Stimulated activated CD4-positive, alpha-beta T cell treated with anti-CD3 and anti-CD28 coated beads, Interleukin-4, amount 100 ng/mL, for 24 hours (primary cell): ENCODE measurements around the gene NCK2.

Experiments
- DNase-seq: peaks from one replicate; pipeline ENCODE4 v3.0.0-alpha.2; 2020

NCK2 gene

DNA sequence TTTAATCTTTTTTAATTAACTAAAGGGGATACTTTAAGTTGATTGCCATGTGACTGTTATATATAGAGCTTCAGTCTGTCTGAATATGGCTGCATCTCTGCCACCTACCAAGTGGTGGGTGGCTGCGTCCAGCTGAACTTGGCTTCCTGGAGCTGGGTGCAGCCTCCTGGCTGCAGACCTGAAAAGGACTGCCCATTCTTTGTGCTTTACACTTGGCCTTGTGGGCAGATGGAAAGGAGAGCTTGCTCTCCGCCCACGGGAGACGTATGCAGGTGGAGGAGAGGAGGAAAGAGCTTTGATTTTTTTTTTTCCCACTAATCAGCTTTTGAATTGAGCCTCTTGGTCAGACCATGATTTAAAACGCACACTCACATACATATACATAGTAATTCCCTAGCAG is 34.7 kb downstream of the NCK2 start:
- DNase-seq, result no peak

GRCh38 chr2:105780606-105781005 is 35.9 kb downstream of the NCK2 start:
- no peak for DNase-seq

DNA sequence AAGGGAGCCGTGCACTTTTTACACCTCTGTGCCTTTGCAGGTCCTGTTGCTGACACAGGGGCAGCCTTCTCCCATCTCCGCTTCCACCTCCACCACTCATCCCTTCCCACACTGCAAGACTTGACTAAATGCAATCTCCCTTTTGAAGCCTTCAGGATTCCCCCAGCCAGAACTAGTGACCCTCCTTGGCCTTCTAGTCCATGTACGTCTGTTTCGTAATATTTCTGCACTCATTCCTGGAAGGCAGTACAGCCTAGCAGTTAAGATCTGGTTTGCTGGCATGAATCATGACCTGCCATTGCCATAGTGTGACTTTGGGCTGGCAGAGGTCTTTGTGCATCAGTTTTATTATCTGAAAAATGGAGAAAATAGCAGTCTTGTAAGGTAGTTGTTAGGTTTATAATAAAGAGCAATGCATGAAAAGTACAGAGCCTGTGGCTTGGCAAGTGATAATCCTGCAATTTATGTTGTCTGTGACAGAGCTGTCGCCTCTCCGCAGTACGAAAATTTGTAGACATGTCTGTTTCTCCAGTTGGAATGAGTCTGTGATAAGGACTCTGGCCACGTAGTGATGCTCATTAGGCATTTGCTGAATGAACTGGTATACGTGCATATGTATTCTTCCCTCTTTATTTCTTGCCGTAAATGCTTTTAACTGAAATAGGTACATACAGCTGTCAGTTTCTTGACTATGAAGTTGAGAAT is 36.7 kb downstream of the NCK2 start:
- no peak for DNase-seq

GRCh38 chr2:105782123-105782522 is 37.4 kb downstream of the NCK2 start:
- no peak for DNase-seq

DNA sequence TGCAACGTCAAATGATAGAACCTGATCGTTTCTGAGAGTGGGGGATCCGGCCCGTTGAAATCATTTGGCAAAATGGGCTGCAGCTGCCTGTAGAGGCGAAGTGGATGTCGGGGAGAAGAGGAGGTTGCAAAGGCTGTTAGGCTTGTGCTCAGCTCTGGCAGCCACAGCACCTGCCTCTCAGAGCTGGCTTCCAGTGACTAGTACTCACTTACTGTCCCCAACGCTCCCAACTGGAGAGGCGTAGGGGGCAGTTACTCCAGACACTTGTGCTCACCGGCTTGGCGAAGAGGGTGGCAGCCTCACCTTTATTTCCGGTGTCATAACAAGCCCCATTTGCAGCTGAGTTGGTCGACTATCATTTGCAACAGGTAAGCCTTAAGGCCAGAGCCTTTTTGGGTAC is 37.9 kb downstream of the NCK2 start:
- no peak for DNase-seq

GRCh38 chr2:105783151-105783738 is 38.5 kb downstream of the NCK2 start:
- DNase-seq, result no peak

- DNase-seq, result no peak
Measured at GRCh38 chr2:105783972-105784371, 39.3 kb downstream of the NCK2 start.

GRCh38 chr2:105784589-105784988 is 39.9 kb downstream of the NCK2 start:
- no peak for DNase-seq

GRCh38 chr2:105785095-105785847 is 40.6 kb downstream of the NCK2 start:
- no peak for DNase-seq

DNA sequence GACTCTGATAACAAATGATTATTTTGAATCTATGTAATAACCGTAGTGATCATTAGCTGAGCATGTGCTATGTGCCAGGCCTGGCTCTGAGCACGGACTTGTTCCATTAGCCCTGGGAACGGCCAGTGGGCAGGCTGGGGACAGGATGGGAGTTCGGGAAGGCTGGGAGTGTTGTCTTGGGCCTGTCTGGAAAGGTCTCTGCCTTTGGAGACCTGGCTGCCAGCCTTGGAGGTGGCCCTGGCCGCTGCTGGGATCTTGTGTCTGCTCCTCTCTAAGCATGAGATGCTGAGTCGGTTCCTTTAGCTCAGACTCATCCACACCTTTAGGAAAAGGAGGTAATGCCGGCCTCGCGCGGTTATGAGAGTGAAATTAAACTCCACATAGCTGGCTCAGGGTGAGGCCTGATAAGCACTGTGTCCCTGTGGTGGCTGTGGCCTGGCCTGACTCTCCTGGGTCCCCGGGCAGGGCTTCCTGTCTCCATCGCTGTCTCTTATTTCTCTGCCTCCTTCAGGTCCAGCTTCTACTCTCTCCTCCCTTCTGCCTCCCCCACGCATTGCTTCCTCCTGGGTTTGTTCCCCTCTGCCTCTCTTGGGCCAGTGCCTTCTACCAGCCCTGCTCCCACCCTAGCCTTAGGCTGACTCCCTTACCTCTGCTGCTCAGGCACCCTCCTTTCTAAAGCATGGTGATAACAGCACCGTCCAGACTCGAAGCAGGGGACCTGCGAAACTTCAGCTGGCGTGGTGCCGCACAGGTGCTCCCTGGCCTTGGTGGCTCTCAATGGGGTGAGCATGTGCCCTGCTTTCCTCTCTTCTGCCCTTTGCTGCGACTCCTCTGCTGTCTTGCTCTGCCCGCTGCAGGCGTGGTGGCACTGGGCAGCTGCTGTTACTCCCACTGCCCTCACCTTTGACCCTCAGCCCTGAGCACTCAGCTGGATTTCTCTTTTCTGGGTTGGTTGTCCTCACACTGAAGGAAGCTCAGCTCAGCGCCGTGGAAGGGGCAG is 41.8 kb downstream of the NCK2 start:
- DNase-seq, result no peak

DNA sequence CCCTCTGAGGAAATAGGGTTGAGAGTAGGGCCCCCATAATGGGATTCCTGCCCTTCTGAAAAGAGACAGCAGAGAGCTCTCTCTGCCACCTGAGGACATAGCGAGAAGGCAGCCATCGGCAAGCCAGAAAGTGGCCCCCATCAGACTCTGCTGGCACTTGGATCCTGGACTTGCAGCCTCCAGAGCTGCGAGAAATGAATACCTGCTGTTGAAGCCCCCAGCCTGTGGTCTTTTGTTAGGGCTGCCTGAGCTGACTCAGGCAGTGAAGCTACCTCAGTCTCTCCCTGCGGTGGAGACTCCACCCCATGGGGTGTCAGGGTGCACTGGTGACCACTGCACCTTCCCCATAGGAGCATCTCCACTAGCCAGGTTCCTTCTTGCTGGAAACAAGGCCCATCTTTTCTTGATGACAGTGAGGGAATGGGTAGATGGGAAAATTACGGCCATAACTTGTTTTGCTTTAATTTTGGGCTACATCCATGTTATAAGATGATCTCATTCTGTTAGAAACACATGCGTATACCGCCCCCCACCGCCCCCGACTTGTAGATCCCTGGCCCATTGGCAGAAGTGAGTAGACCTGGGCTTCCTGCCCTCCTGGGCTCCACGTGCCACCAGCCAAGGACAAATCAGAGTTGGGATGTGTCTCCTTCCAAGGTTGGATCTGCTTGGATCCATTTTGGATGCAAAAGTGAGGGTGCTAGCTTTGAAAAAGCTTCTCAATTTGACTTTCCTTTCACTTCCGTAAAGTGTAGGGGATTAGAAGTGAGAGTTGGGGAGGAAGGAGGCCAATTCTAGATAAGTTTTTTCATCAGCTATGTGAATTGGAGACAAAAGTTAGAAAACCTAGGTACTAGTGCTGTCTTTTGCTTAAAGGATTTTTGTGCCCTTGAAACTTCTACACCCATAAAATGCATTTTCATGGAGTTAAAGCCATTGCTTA is 42.9 kb downstream of the NCK2 start:
- DNase-seq, result peak; percentile 78

DNA sequence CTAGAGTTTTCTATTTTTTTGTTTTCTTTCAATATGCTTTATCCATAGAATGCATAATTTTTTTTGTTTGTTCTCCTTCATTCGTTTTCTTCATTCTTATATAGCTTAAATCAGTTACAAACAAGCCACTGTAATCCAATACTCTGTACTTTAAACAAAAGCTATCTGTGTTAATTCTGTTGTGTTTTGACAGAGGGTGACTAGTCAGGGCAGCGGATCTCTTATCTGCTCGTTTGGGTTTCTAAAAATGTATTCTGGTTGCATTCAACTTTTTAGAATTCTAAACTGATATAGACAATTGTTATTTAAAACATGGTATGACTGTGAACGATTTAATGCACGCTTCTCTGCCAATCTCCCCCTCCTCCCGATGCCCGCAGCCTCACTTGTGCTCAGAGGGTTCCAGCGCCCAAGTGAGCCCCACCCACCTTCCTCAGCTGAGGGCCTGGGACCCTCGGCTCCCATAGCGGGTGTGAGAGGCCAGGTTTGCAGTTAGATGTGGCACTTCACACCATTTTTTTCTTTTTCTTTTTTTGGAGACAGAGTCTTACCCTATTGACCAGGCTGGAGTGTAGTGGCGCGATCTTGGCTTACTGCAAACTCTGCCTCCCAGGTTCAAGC is 44.1 kb downstream of the NCK2 start:
- no peak for DNase-seq

- peak; percentile 78 for DNase-seq
Measured at GRCh38 chr2:105789745-105790460, 45.2 kb downstream of the NCK2 start.

- no peak for DNase-seq
Measured at GRCh38 chr2:105790461-105791149, 45.9 kb downstream of the NCK2 start.

- no peak for DNase-seq
Measured at GRCh38 chr2:105791229-105791628, 46.5 kb downstream of the NCK2 start.

GRCh38 chr2:105792561-105792960 is 47.8 kb downstream of the NCK2 start:
- no peak for DNase-seq

GRCh38 chr2:105793196-105793975 is 48.7 kb downstream of the NCK2 start:
- no peak for DNase-seq

- DNase-seq, result no peak
Measured at GRCh38 chr2:105794926-105795574, 50.3 kb downstream of the NCK2 start.

- peak; percentile 57 for DNase-seq
Measured at GRCh38 chr2:105795575-105795934, 50.8 kb downstream of the NCK2 start.
